GM19035 (cell line): ENCODE measurements around the gene PPP1CC.
A peak's percentile ranks its signal among the peaks of the same experiment; 100 is the strongest.

ENCODE experiments used
- ATAC-seq: cut with Tn5 transposase; IDR thresholded peaks from one replicate; pipeline ENCODE4 v1.9.1; 2021; ENCODE audit not compliant: unreplicated experiment

The PPP1CC gene

GRCh38 chr12:110689281-110690126 lies 53.2 kb downstream of the PPP1CC start:
- peak; percentile 48 for ATAC-seq

GRCh38 chr12:110688446-110689280 lies 54.0 kb downstream of the PPP1CC start, which contains the start of gene HVCN1:
Gene HVCN1 (minus strand): TSS chr12:110689115. CDS start chr12:110683245, 5,870 bp downstream.
- ATAC-seq = peak; percentile 34

GRCh38 chr12:110687396-110688169 lies 55.1 kb downstream of the PPP1CC start:
- no peak for ATAC-seq

GRCh38 chr12:110686294-110686903 lies 56.3 kb downstream of the PPP1CC start:
- ATAC-seq = no peak

GRCh38 chr12:110684312-110684836 lies 58.3 kb downstream of the PPP1CC start:
- ATAC-seq = no peak

GRCh38 chr12:110683888-110684287 lies 58.8 kb downstream of the PPP1CC start:
- ATAC-seq = no peak

- no peak for ATAC-seq
These were observed 62.7 kb downstream of the PPP1CC start for GRCh38 chr12:110680032-110680431.

- no peak for ATAC-seq
These were observed 63.5 kb downstream of the PPP1CC start for GRCh38 chr12:110679201-110679600.

- no peak for ATAC-seq
These were observed 64.7 kb downstream of the PPP1CC start for GRCh38 chr12:110677982-110678381.

GRCh38 chr12:110677206-110677911 lies 65.3 kb downstream of the PPP1CC start:
- ATAC-seq = peak; percentile 67

- ATAC-seq = no peak
These were observed 66.5 kb downstream of the PPP1CC start for GRCh38 chr12:110676171-110676570.

- ATAC-seq = peak; percentile 58
These were observed 72.5 kb downstream of the PPP1CC start for GRCh38 chr12:110670161-110670701.
